ENCODE results near the gene ZNF396. TPM values are rescaled to one million over a fixed set of nuclear protein-coding genes. Genes with fewer than 3 reads are reported as not detected.

ZNF396 gene
- total RNA-seq, result 6.5 TPM
- 4.7 TPM for polyA plus RNA-seq (ENCODE audit: insufficient read depth, low read depth, low replicate concordance)
- long read RNA-seq, donor 1, partial matches to known transcripts, result 0 of 2 reads
- long read RNA-seq, donor 1, other reads (novel, unspliced or antisense), result 0 of 2 reads
- long read RNA-seq, donor 2, partial matches to known transcripts, result 0 of 1 reads
- long read RNA-seq, donor 2, other reads (novel, unspliced or antisense), result 0 of 1 reads
- long read RNA-seq, donor 3, partial matches to known transcripts, result 0 of 2 reads
- long read RNA-seq, donor 3, other reads (novel, unspliced or antisense), result 0 of 2 reads
- long read RNA-seq, donor 4, result 0 reads
- long read RNA-seq, donor 5, result 0 reads
- long read RNA-seq, donor 6, transcript ZNF396-206 (4 exons, 2,752 nt), result major isoform, 5 of 5 reads
- long read RNA-seq, donor 6, partial matches to known transcripts, result 0 of 5 reads
- long read RNA-seq, donor 6, other reads (novel, unspliced or antisense), result 0 of 5 reads
- long read RNA-seq, donor 7, result 0 reads
- long read RNA-seq, donor 8, result 0 reads
- long read RNA-seq, donor 9, partial matches to known transcripts, result 0 of 1 reads
- long read RNA-seq, donor 9, other reads (novel, unspliced or antisense), result 0 of 1 reads
- long read RNA-seq, donor 10, result 0 reads

DNA sequence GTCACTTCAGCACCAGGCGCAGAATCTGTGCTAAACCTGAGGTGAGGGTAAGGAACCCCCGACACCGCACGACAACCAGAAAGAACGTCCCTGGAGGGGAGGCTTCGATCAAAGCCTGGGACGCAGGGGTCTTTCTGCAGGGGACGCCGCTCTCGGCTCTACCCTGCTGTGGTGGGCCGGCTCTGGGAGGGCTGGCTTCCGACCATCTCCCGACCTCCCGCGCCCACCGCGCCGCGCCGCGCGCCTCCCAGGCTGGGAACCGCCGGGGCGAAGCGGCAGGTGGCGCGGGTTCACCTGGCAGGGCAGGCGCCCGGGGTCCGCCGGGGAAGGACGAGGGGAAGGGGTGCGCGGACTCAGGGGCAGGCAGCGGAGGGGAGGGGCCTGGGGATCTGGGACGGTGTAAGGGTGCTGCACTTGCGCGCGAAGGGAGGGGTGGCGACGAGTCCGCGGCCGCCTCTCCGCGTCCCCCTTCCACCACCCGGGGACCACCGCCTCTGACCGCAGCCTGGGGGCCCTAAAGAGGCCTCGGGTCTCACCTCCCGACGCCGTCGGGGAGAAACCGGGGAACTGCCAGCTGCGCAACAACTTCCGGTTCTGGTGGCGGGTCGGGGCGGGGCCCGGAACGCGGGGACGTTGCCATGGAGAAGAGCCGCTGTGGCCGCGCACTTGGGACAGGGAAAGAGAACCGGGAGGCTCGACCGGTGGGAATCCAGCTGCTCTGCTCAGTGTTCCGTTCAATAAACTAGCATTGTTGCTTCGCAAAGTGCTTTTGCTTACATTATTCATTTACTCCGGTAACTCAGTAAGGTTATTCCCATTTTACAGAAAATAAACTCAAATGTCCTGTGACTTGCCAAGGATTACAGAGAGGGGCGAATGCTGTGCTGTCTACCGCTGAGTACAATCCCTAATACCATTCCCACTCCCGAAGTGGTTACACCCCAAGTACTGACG lies at the start of gene ZNF396:
TSS of gene ZNF396 (minus strand) at position 596 of the 954 bp plus-strand sequence. CDS start 3,045 bp downstream, outside the sequence.
- FAIRE-seq, result no peak
- Histone ChIP-seq H3K9me3 (ENCODE audit: control insufficient read depth in 2 of 3, insufficient read depth in 1 of 3, low read length in 3 of 3) (no peaks in the 10 kb centered on the region), H3K9ac (ENCODE audit: low read length in 3 of 3) (peak within 1 kb of the TSS in 2 of 3 donors; percentile 28 to 60), H3K4me3 (ENCODE audit: low read length in 3 of 3) (peak within 1 kb of the TSS; percentile 61 to 83 (median 81)), H3K27ac (ENCODE audit: low read depth in 2 of 2, low read length in 2 of 2) (peak within 1 kb of the TSS; percentile 16 to 33), H3K27me3 (ENCODE audit: control insufficient read depth, insufficient read depth, low read length) (no peaks in the 10 kb centered on the region), H3K36me3 (ENCODE audit: control insufficient read depth in 2 of 3, insufficient read depth in 3 of 3, low read length in 3 of 3) (no peaks in the 10 kb centered on the region), H3K4me1 (ENCODE audit: control insufficient read depth in 2 of 3, insufficient read depth in 2 of 3, low read depth in 1 of 3, low read length in 3 of 3) (peaks cover 0 to 3% (median 0%) of the 10 kb centered on the region in 3 donors)
- TF ChIP-seq, protein P1, sequence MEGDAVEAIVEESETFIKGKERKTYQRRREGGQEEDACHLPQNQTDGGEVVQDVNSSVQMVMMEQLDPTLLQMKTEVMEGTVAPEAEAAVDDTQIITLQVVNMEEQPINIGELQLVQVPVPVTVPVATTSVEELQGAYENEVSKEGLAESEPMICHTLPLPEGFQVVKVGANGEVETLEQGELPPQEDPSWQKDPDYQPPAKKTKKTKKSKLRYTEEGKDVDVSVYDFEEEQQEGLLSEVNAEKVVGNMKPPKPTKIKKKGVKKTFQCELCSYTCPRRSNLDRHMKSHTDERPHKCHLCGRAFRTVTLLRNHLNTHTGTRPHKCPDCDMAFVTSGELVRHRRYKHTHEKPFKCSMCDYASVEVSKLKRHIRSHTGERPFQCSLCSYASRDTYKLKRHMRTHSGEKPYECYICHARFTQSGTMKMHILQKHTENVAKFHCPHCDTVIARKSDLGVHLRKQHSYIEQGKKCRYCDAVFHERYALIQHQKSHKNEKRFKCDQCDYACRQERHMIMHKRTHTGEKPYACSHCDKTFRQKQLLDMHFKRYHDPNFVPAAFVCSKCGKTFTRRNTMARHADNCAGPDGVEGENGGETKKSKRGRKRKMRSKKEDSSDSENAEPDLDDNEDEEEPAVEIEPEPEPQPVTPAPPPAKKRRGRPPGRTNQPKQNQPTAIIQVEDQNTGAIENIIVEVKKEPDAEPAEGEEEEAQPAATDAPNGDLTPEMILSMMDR (IDR thresholded peaks at IDR 0.05; ENCODE audit: borderline replicate concordance, extremely low read depth, insufficient read depth), result no peak
- DNase-seq, result peak; percentile 86 to 94 (median 88)
- intact Hi-C loops (cut with DNase I), result no loop called here

DNA sequence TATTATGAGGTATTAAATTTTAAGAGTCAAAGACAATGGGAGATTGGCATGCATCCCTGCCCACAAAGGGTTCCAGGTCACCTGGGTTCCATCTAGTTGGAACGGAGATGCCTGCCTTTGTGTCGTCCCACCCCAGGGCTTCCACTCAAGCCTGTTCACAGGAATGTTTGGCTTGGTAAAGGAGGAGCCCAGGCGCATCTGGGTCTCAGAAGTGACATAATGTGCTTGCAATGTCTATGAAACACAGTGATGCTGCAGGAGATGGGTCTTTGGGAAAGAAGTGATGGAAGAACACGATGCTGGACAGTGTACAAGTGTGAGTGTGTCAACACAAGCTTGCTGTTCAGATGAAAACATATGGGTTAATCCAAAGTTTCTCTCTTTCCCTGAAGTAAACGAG lies 49.6 kb upstream of the ZNF396 start:
- no peaks in the 10 kb centered on the region for H3K9me3 ChIP-seq (ENCODE audit: control insufficient read depth in 2 of 3, insufficient read depth in 1 of 3, low read length in 3 of 3)
- H3K27ac ChIP-seq (ENCODE audit: low read depth in 2 of 2, low read length in 2 of 2), result no peak overlapping the region
- H3K36me3 ChIP-seq (ENCODE audit: control insufficient read depth in 2 of 3, insufficient read depth in 3 of 3, low read length in 3 of 3), result no peaks in the 10 kb centered on the region
- H3K4me1 ChIP-seq (ENCODE audit: control insufficient read depth in 2 of 3, insufficient read depth in 2 of 3, low read depth in 1 of 3, low read length in 3 of 3), result no peaks in the 10 kb centered on the region
- FAIRE-seq (no peak), DNase-seq (no peak)
- intact Hi-C loops (cut with DNase I), result no loop called here
- H3K9ac ChIP-seq (ENCODE audit: low read length in 3 of 3), result no peak overlapping the region
- H3K4me3 ChIP-seq (ENCODE audit: low read length in 3 of 3), result no peak overlapping the region
- TF ChIP-seq, protein P1 (IDR thresholded peaks at IDR 0.05; ENCODE audit: borderline replicate concordance, extremely low read depth, insufficient read depth), result no peak
- no peaks in the 10 kb centered on the region for H3K27me3 ChIP-seq (ENCODE audit: control insufficient read depth, insufficient read depth, low read length)

DNA sequence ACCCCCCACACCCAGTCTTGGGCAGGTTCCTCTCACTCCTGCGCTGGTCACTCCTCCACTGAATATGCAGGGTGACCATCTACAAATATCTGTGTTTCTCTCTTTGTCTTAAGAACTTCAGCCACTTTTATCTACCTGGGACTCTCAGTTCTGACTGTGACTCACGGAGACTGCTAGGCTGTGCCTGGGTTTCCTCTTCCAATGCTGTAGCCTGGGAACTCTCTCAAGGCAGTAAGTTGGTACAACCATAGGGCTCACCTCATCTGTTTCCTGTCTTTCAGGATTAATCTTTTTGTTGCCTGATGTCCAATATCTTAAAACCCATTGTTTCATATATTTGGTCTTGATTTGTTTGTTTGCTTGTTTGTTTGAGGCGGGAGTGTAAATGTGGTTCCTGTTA lies 47.2 kb upstream of the ZNF396 start:
- Histone ChIP-seq H3K4me1 (ENCODE audit: control insufficient read depth in 2 of 3, insufficient read depth in 2 of 3, low read depth in 1 of 3, low read length in 3 of 3) (no peaks in the 10 kb centered on the region), H3K36me3 (ENCODE audit: control insufficient read depth in 2 of 3, insufficient read depth in 3 of 3, low read length in 3 of 3) (no peaks in the 10 kb centered on the region), H3K27ac (ENCODE audit: low read depth in 2 of 2, low read length in 2 of 2) (no peak overlapping the region), H3K4me3 (ENCODE audit: low read length in 3 of 3) (no peak overlapping the region), H3K27me3 (ENCODE audit: control insufficient read depth, insufficient read depth, low read length) (no peaks in the 10 kb centered on the region), H3K9ac (ENCODE audit: low read length in 3 of 3) (no peak overlapping the region), H3K9me3 (ENCODE audit: control insufficient read depth in 2 of 3, insufficient read depth in 1 of 3, low read length in 3 of 3) (peaks cover 0 to 3% (median 3%) of the 10 kb centered on the region in 3 donors)
- intact Hi-C loops (cut with DNase I), result no loop called here
- no peak for FAIRE-seq
- DNase-seq, result no peak
- TF ChIP-seq, protein P1 (IDR thresholded peaks at IDR 0.05; ENCODE audit: borderline replicate concordance, extremely low read depth, insufficient read depth), result no peak
